GM12891 (cell line): ENCODE results near the gene CAMKMT. TPM values are rescaled to one million over a fixed set of nuclear protein-coding genes. Genes with fewer than 3 reads are reported as not detected.
A peak's percentile ranks its signal among the peaks of the same experiment; 100 is the strongest.

ENCODE experiments used
- DNase-seq: peaks from one replicate; pipeline ENCODE4 v3.0.0; 2011; ENCODE audit warnings: low spot score; ENCODE audit not compliant: insufficient read length
- FAIRE-seq: peaks from 2 replicates; lab custom pipeline; 2011; peaks lifted over from hg19 to GRCh38; lab: Jason Lieb, UNC
- PAX5 ChIP-seq: IDR thresholded peaks from 2 replicates; pipeline ENCODE4 v1.6.1; 2011; ENCODE audit warnings: low read length, moderate library complexity, mild to moderate bottlenecking; ENCODE audit not compliant: insufficient read depth, severe bottlenecking
- POLR2A ChIP-seq: IDR thresholded peaks from 2 replicates; pipeline ENCODE4 v1.6.1; 2011; ENCODE audit warnings: low read depth, low read length, control low read depth
- POLR2AphosphoS5 ChIP-seq: IDR thresholded peaks from 2 replicates; pipeline ENCODE4 v1.6.1; 2011; ENCODE audit warnings: low read depth, low read length, control low read depth
- POU2F2 ChIP-seq: IDR thresholded peaks from 2 replicates; pipeline ENCODE4 v1.6.1; 2011; ENCODE audit warnings: low read depth, mild to moderate bottlenecking, control low read depth, low read length, moderate library complexity
- SPI1 ChIP-seq: IDR thresholded peaks from 2 replicates; pipeline ENCODE4 v1.6.1; 2011; ENCODE audit warnings: low read depth, low read length, control low read depth
- TAF1 ChIP-seq: IDR thresholded peaks from 2 replicates; pipeline ENCODE4 v1.6.1; 2011; ENCODE audit warnings: low read depth, low read length, control low read depth
- polyA plus RNA-seq: library from polyadenylated mRNA; unstranded; fragments of >200 nt; gene quantifications from one replicate; pipeline ENCODE4 v1.2.1, GENCODE V29; 2012; ENCODE audit warnings: low read depth, missing spikeins, inconsistent platforms; ENCODE audit not compliant: missing spikeins

CAMKMT gene
- polyA plus RNA-seq, result 7.4 TPM

DNA sequence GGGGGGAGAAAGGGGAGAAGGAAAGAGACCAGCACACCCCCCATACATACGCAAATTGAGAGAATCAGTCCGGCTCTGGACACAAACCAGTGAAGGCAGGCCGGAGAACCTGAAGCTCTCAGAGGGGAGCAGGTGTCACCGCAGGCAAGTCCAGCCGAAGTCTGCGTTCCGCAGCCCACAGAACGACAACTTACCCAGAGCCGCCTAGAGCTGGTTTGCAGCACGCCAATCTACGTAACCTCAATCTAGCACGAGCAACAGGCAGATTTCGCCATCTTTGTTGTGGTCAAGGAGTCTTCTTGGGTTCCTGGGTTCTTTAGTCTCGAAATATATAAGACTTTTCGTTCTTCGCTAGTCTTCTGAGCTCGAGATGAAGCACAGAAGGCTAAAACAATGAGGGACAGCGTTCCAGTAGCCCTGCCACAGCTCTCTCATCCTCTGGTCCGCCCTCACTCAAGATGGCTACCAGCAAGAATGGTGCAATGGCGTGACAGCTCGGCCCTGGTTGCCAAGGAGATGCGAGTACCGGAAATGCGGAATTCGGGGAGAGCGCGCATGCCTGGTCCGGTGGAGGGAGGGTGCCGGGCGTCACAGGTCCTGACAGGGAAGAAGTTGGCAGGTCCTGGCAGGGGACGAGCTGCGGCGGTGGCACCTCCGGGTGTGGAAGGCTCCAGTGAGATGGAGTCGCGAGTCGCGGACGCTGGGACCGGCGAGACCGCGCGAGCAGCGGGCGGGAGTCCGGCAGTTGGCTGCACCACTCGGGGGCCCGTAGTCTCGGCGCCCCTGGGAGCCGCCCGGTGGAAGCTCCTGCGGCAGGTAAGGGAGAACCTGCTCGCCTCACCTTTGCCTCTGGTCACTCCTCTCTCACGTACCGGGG lies at the start of gene CAMKMT, which contains the start of gene PREPL:
Gene CAMKMT, plus strand, starts transcription at position 618 of the 877 bp plus-strand sequence.
Gene PREPL, minus strand, starts transcription at position 165 of the 877 bp plus-strand sequence. CDS start 15,152 bp downstream, outside the sequence.
- FAIRE-seq (peak; percentile 99), DNase-seq (peak; percentile 78)
- TF ChIP-seq SPI1 (peak; percentile 32), TAF1 (peak; percentile 89), POLR2AphosphoS5 (peak; percentile 97), POLR2A (peak; percentile 97), POU2F2 (peak; percentile 84; the same call in 1 of the 2 replicates), PAX5 (no peak)

DNA sequence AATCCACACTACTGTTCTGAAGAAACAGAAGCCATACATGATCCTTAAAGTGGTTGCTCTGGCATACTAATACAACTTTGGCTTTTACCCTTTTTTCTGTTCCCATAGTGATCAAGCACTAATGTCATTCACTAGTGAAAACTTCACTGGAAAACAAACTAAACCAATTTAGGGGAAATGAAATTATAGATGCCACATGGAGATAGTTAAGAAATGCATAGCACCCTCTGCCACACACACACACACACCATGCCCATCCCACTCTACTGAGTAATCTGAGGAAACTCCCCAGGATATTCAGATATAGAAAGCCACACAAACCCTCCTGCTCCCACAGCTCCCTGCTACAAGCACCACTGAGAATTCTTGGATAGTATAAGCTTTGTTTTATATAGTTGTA lies 47.4 kb upstream of the CAMKMT start:
- TF ChIP-seq TAF1 (no peak), POLR2A (no peak), POU2F2 (no peak), SPI1 (no peak), POLR2AphosphoS5 (no peak), PAX5 (no peak)
- DNase-seq, result no peak
- FAIRE-seq, result no peak

DNA sequence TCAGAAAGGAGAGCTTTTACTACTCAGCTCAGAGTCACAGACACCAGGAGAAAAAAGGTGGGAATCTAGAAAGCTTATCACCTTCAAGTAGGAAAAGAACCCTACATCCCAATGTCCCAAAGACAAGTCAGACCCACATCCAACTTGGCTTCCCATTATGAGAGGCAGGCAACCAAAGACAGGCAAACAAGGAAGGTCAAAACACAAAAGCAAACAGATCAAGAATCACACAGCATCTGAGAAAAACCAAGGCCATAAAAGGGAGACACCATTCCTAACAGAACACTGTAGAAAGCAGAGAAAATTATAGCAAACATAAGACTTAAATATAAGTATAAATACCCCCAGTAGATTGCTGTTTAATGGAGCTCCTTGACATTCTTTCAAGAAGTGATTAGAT lies 45.8 kb upstream of the CAMKMT start:
- DNase-seq (no peak), FAIRE-seq (no peak)
- TF ChIP-seq TAF1 (no peak), POU2F2 (no peak), PAX5 (no peak), POLR2AphosphoS5 (no peak), POLR2A (no peak), SPI1 (no peak)

DNA sequence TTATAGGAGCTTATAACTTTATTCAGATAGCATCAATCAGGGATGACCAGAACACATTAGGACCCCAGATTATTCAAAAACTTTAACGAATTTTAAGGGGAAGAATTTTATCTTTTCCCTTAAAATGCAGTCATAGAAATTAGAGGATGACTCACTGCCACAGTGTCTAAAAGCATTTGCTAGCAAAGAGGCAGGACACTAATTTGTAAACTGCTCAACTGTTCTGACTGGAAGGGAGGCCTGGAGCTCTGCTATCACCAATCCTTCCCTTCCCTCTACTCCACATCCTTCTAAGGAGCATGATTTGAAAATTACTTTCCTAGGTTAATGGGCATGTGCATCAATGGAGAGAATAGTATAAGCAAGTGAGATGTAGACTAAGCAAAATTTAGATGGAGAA lies 40.9 kb upstream of the CAMKMT start:
- TF ChIP-seq PAX5 (no peak), POU2F2 (no peak), POLR2AphosphoS5 (no peak), SPI1 (no peak), TAF1 (no peak), POLR2A (no peak)
- DNase-seq (no peak), FAIRE-seq (no peak)

DNA sequence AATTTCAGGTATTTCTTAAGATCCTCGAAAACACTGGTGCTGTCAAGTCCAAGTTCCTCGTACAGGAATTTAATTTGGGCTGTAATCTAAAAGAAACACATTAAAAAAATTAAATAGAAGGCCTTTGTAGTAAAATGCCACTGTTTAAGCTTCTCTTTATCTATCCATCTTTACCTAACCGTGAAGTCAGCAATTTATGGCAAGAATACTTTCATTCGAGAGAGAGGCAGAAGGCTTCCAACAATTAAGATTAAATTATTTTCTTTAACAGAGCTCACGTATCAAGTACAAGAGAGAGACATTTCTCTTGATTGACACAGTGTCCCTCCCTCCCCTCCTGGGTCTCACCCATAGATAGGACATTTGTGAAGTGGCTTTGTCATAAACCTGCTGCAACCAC lies 40.4 kb upstream of the CAMKMT start:
- FAIRE-seq (no peak), DNase-seq (no peak)
- TF ChIP-seq SPI1 (no peak), POLR2AphosphoS5 (no peak), PAX5 (no peak), POU2F2 (no peak), TAF1 (no peak), POLR2A (no peak)

DNA sequence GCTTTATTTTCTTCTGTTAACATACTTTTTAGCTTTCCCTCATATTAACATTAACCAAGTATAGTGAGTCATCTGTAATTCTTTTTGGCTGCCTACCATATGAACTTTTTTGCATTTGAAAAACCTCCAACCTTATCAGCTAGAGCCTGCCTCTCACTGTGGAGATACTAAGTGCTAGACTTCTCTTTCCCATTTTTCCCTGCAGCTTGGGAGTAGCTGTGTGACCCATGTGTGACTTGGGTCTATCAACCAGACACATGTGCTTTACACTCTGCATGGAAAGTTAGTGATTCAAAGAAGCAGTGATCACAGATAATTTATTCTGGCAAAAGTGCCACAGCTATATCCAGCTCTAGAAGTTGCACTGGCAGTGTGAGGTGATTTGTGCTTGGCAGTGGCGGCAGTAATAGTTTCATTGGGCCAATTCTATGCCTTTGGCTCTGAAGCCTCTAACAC lies 36.7 kb upstream of the CAMKMT start:
- FAIRE-seq (no peak), DNase-seq (no peak)
- TF ChIP-seq SPI1, result no peak
- TF ChIP-seq POLR2A, result no peak
- TF ChIP-seq TAF1, result no peak
- no peak for TF ChIP-seq POU2F2
- TF ChIP-seq POLR2AphosphoS5, result no peak
- no peak for TF ChIP-seq PAX5

DNA sequence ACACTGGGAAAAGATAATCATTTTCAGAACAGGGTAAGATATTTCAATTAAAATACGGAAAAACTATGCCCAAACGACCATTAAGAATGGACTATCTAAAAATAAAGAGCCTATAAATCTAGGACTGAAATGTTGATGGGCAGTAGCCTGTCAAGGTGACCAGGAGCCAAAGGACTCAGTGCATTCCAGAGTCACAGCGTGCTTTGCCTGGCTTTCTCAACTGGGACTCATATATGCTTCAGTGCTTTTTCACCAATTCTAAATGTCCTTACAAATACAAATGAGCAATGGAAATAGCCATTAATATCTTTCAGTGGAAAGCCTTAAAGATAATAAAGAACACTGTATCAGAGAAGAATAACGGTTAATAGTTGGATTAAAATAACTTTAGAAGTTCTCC lies 35.9 kb upstream of the CAMKMT start:
- TF ChIP-seq TAF1 (no peak), PAX5 (no peak), SPI1 (no peak), POU2F2 (no peak), POLR2AphosphoS5 (no peak), POLR2A (no peak)
- DNase-seq (no peak), FAIRE-seq (no peak)

DNA sequence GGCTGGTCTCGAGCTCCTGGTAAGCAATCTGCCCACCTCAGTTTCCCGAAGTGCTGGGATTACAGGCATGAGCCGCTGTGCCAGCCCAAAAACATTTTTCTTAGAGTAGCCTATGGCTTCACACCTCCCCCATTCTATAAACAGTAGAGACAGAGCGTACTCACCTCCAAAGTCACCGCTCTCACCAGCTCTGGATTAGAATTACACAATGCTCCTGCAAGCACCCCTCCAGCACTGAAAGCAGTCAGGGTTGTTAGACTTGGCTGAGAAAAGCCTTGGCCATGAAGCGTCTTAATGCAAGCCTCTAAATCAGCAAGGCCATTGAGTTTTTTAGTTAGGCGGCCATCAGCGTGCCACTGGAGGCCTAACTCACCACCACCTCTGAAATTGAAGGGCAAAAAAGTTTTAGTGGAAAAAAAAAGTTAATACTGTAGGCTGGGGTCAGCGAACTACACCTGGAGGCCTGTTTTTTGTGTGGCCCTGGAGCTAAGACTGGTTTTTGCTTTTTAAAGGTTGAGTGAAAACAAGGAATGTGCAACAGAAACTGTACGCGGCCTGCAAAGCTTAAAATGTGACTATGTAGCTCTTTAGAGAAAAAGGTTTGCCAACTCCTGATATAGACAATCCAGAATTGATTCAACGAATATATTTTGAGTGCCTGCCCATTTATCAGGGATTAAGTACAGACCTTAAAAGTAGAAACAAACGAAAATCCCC lies 35.0 kb upstream of the CAMKMT start:
- DNase-seq, result no peak
- FAIRE-seq, result no peak

DNA sequence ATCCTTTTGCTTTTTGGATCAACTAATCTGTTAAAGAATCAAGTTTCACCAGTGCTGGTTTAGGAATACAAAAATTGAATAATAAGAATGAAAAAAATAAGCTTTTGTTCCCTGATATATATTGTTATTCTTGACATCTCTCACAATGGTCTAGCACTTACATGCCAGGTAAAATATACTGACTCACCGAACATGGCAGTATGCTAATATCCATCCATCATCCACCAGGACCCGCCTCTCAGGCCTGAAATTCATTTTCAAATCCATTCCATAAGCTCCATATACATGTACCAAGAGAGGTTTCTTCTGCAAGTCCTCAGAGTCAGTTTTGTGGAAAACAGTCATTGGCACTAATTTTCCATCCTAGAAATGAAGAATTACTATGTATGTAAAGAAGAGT lies 33.0 kb upstream of the CAMKMT start:
- FAIRE-seq, result no peak
- no peak for DNase-seq
- TF ChIP-seq TAF1 (no peak), SPI1 (no peak), POLR2A (no peak)

More for the DNA sequence above, 35.0 kb upstream of the CAMKMT start:
- no peak for TF ChIP-seq POLR2AphosphoS5

DNA sequence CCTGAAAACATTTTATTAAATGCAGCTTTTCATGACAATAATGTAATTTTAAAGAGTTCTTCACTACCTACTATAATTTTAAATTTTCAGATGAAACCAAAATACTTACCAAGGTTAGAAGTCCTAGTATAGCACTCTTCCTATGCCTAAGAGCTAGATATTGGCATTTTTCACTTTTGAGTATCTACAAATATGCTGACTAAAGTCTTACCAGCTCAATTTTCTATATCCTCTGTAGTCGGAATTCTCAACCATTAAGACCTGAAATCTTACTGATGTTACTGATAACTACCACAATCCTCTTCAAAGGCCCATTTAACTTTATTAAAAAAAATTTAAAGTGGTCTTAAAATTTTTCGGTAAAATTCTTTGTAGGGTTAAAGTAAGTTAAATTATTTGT lies 32.4 kb upstream of the CAMKMT start:
- FAIRE-seq, result no peak
- TF ChIP-seq POLR2AphosphoS5 (no peak), PAX5 (no peak)

DNA sequence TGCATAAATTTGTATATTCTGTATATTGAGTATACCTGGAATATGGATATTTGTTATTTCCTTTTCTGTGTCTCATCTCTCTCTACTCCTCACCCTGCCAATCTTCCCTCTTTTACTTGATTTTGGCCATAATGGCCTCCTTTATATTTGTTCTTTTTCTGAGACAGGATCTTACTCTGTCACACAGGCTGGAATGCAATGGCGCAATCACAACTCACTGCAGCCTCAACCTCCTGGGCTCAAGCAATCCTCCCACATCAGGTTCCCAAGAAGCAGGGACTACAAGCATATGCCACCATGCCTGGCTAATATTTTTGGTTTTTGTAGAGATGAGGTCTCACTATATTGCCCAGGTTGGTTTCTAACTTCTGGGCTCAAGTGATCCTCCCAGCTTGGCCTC lies 30.9 kb upstream of the CAMKMT start:
- no peak for FAIRE-seq
- TF ChIP-seq SPI1 (no peak), PAX5 (no peak), TAF1 (no peak), POLR2AphosphoS5 (no peak), POU2F2 (no peak), POLR2A (no peak)
- no peak for DNase-seq

More for the DNA sequence above, 32.4 kb upstream of the CAMKMT start:
- no peak for DNase-seq
